DMS53 treated with DMSO at 0.1 percent for 48 hours (cell line): Measurements from ENCODE around the gene P3H3.
"Not testable (repeated sequence)": the region's sequence is repeated elsewhere in the genome, so short reads cannot be mapped to it uniquely, and the experiment has no call there.

Source experiments
- DNase-seq: peaks from one replicate; lab custom pipeline; 2025; ENCODE audit not compliant: unreplicated experiment; lab: John Stamatoyannopoulos, UW

The P3H3 gene

GRCh38 chr12:6865307-6865706 is 37.1 kb downstream of the P3H3 start:
- DNase-seq, result not testable (repeated sequence)

- DNase-seq, result no peak
Measured at GRCh38 chr12:6866163-6866919, 38.1 kb downstream of the P3H3 start.

GRCh38 chr12:6866920-6867412 is 38.8 kb downstream of the P3H3 start:
- peak; percentile 60 for DNase-seq

GRCh38 chr12:6867413-6868210 is 39.4 kb downstream of the P3H3 start, which contains the start of gene TPI1:
TSS of gene TPI1 (plus strand) at chr12:6867531. CDS start at chr12:6867567, 36 bp downstream.
- peak; percentile 75 for DNase-seq

DNA sequence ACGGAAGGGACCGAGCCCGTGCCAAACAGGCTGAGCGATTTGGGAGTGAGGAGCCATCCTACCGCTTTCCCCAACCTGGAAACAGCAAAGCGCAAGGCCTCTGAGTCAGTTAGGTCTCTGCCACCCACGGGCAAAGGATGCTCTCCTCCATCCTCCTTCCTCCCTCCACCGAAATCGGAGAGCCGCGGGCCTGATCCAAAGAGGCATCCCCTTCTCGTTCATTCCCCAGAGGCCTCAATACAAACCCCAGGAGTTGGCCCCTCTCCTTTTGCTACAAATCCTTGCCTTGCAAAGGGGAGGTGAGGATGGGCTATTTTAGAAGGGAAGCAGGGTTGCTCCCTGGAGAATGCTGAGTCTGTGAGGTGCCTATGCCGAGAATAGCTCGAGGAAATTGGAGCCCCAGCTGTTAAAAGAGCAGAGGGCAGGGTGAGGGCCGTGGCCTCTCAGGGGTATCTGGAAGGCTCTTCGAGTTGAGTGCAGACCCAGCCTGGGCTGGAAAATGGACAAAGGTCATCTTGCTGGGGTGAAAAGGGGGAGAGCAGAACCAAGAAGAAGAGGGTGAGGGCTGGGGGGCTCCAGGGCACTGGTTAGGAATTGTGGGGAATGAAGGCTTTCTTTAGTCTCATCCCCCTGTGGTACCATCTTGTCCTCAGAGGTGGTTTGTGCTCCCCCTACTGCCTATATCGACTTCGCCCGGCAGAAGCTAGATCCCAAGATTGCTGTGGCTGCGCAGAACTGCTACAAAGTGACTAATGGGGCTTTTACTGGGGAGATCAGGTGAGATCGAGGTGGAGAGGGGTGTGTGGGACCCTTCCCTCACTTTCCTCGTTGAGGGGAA is 40.2 kb downstream of the P3H3 start:
- DNase-seq, result peak; percentile 47

DNA sequence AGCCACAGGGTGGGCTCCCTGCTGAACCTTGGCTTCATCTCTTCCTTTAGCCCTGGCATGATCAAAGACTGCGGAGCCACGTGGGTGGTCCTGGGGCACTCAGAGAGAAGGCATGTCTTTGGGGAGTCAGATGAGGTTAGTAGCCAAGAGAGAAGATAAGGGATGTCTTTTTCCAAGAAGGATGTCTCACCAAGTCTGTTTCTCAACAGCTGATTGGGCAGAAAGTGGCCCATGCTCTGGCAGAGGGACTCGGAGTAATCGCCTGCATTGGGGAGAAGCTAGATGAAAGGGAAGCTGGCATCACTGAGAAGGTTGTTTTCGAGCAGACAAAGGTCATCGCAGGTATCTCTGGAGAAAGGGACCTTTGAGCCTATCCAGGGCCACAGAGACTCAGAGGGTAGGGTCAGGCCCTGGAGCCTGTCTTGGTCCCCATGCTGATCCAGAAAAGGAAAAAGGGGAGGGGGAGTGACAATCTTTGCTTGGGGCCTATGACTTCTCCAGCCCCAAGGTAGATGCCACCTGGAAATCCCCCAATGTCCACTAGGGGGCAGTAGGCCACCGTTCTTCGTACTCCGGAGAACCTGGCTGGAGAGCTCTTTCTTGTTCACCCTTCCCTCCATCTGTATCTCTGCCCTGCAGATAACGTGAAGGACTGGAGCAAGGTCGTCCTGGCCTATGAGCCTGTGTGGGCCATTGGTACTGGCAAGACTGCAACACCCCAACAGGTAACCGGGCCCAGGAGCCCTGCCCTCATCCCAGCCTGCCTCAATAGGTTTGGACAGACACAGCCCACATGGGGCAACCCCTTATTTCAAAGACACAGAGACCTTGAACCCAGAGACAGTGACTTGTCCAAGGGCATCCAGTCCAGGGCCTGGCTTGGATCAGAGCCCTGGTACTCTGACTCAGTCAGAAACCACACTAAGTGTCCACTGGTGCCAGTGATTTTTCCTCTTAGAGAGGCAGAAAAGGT is 41.1 kb downstream of the P3H3 start:
- DNase-seq, result peak; percentile 92

- not testable (repeated sequence) for DNase-seq
Measured at GRCh38 chr12:6870304-6870703, 42.1 kb downstream of the P3H3 start.

DNA sequence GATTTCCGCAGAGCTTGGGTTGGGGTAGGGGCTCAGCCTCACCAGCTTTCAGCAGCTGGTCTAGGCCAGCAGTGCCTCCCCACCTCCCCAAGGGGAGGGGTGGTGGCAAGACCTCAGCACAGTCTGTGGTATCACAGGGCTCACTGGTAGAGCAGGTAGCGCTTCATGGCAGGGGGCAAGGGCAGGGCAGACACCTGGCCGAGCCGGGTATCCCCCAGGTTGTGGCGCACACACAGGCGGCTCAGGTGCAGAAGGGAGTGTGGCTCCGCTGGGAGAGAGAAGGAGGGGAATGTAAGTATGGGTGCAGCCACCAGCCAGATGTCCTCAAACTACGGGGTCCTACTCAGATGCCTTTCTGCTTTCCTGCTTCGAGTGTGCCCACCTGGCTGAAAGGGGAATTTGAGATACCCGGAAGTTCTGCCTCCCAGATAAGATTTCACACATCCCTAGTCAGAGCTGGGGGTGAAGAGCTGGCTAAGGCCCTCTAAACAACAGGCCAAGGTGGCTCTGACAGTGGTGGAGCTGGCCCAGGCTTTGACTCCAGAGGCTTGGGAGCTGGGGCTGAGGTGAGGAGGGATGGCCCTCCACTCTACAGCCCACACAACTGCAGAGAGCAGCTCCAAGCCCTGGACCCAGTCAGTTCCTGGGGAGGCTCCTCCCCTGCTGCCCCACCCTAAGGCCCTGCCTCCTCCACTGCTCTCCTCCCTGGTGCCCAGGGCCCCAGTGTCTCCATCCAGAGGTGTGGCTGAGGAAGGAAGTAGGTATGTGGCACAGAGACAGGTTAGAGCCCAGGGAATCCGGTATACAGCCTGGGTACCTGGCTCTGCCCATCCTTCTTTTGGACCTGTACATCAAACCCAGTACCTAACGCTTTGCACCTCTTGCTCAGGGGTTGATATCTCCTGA is 43.1 kb downstream of the P3H3 start:
- peak; percentile 55 for DNase-seq

GRCh38 chr12:6872073-6873048 is 44.2 kb downstream of the P3H3 start:
- DNase-seq, result peak; percentile 81

GRCh38 chr12:6873094-6874014 is 45.1 kb downstream of the P3H3 start, which contains the start of gene SPSB2:
TSS of gene SPSB2 (minus strand) at chr12:6873303. CDS start at chr12:6872901, 402 bp downstream.
- DNase-seq, result peak; percentile 99

DNA sequence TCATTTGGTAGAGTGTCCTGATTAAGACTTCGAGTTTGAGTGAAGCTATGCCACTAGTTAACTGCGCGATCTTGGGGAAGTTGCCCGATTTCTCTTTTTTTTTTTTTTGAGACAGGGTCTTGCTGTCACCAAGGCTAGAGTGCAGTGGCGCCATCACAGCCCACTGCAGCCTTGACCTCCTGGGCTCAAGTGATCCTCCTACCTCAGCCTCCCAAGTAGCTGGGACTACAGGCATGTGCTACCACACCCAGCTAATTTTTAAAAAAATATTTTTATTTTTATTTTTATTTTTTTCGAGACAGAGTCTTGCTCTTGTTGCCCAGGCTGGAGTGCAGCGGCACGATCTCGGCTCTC is 45.8 kb downstream of the P3H3 start:
- not testable (repeated sequence) for DNase-seq

- not testable (repeated sequence) for DNase-seq
Measured at GRCh38 chr12:6879824-6880223, 51.6 kb downstream of the P3H3 start.

- no peak for DNase-seq
Measured at GRCh38 chr12:6883252-6883651, 55.0 kb downstream of the P3H3 start.

DNA sequence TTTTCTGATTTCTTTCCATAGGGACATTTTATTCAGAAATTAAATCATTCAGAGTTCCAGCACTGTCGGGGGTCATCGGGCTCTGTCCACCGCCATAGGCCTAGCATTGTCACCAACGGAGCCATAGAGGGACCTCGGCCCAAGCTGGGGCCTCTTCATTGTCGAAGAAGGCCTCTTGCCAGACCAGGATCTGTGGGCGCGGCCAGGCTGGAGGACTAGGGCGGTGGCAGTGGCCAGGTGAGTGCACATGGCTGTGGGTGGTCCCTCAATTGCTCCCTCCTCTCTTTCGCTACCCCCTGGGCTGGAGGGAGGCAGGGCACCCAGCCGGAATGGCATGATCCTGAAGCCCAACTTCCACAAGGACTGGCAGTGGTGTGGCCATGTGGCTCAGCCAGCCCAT is 55.5 kb downstream of the P3H3 start:
- DNase-seq, result no peak

DNA sequence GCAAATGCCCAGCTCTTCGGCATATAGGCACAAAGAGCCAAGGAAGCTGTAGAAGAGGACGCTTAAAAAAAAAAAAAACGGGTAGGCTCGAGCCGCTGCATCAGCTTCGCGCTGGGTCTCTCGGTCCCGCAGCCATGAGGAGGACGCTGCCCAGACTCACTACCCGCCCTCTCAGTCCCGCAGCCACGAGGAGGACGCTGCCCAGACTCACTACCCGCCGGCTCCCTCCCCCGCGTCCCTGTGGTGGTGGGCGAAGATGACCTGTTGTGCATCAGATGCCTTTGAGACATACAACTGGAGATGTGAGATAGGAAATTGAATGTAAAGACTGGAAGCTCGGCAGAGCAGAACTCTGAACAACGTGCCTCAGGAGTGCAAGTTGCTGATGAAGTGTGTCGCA is 56.3 kb downstream of the P3H3 start:
- DNase-seq, result no peak

GRCh38 chr12:6886206-6886999 is 58.2 kb downstream of the P3H3 start:
- not testable (repeated sequence) for DNase-seq
